Liver (tissue), 9 donors: ENCODE measurements around the gene ARAP1. TPM values are rescaled to one million over a fixed set of nuclear protein-coding genes. Genes with fewer than 3 reads are reported as not detected.

Experiments used
- DNase-seq: peaks from one replicate; pipeline ENCODE4 v3.0.0-alpha.2; 2017; ENCODE audit warnings: low spot score
- H3K27ac ChIP-seq, 2 donors: one replicate each; pipeline ENCODE4 v1.7.0; 2013; ENCODE audit warnings: inconsistent platforms in 2 of 2, low read length in 2 of 2, control low read depth in 1 of 2, low read depth in 1 of 2, mild to moderate bottlenecking in 1 of 2
- H3K27me3 ChIP-seq, 4 donors: one replicate each; pipeline versions ENCODE4 v1.6.1 to v1.7.0; 2013; ENCODE audit warnings: low read length in 3 of 4, inconsistent platforms in 1 of 4, mild to moderate bottlenecking in 1 of 4, moderate library complexity in 1 of 4; ENCODE audit not compliant: control insufficient read depth in 4 of 4, insufficient read depth in 4 of 4
- H3K36me3 ChIP-seq, 4 donors: one replicate each; pipeline versions ENCODE4 v1.6.1 to v1.7.0; 2013; ENCODE audit warnings: low read length in 3 of 4, mild to moderate bottlenecking in 3 of 4, low read depth in 1 of 4, moderate library complexity in 1 of 4; ENCODE audit not compliant: control insufficient read depth in 4 of 4, insufficient read depth in 3 of 4
- H3K4me1 ChIP-seq, 4 donors: one replicate each; pipeline versions ENCODE4 v1.6.1 to v1.7.0; 2013; ENCODE audit warnings: low read length in 3 of 4, mild to moderate bottlenecking in 3 of 4, moderate library complexity in 1 of 4; ENCODE audit not compliant: control insufficient read depth in 4 of 4, insufficient read depth in 4 of 4
- H3K4me3 ChIP-seq, 3 donors: one replicate each; pipeline versions ENCODE4 v1.6.1 to v1.7.0; 2013; ENCODE audit warnings: low read length in 3 of 3, control low read depth in 1 of 3, low read depth in 1 of 3, mild to moderate bottlenecking in 1 of 3
- H3K9ac ChIP-seq, 2 donors: one replicate each; pipeline ENCODE4 v1.7.0; 2013; ENCODE audit warnings: low read length in 2 of 2, mild to moderate bottlenecking in 2 of 2, moderate library complexity in 2 of 2, control low read depth in 1 of 2, low read depth in 1 of 2
- H3K9me3 ChIP-seq, 4 donors: one replicate each; pipeline versions ENCODE4 v1.6.1 to v1.7.0; 2013; ENCODE audit warnings: low read length in 3 of 4; ENCODE audit not compliant: control insufficient read depth in 4 of 4
- ATF3 ChIP-seq: IDR thresholded peaks from 2 replicates; pipeline ENCODE4 v1.6.1; 2016; ENCODE audit warnings: antibody characterized with exemption
- CTCF ChIP-seq: fragments of 150-350 bp; IDR thresholded peaks from 2 replicates; pipeline ENCODE4 v1.5.1; 2017; ENCODE audit warnings: improper control_type of control experiment, low read depth, low read length; ENCODE audit not compliant: missing input control
- EGR1 ChIP-seq, 2 donors: IDR thresholded peaks; 2 replicates each; pipeline ENCODE4 v1.6.1; 2016 to 2018; ENCODE audit warnings: antibody characterized with exemption in 2 of 2, low read depth in 2 of 2
- FOXA1 ChIP-seq: IDR thresholded peaks from 2 replicates; pipeline ENCODE4 v1.6.1; 2016; ENCODE audit warnings: antibody characterized with exemption
- FOXA2 ChIP-seq: IDR thresholded peaks from 2 replicates; pipeline ENCODE4 v1.6.1; 2016; ENCODE audit warnings: antibody characterized with exemption
- GABPA ChIP-seq, 2 donors: IDR thresholded peaks in 1 of 2; conservative IDR thresholded peaks in 1 of 2; 2 replicates each; pipeline ENCODE4 v1.6.1; 2016; ENCODE audit warnings: antibody characterized with exemption in 2 of 2, mild to moderate bottlenecking in 1 of 2, moderate library complexity in 1 of 2
- HNF4A ChIP-seq, 2 donors: conservative IDR thresholded peaks; 2 replicates each; pipeline ENCODE4 v1.6.1; 2016; ENCODE audit warnings: antibody characterized with exemption in 2 of 2, mild to moderate bottlenecking in 2 of 2
- JUND ChIP-seq, 2 donors: IDR thresholded peaks; 2 replicates each; pipeline ENCODE4 v1.6.1; 2016; ENCODE audit warnings: antibody characterized with exemption in 2 of 2
- MAX ChIP-seq: IDR thresholded peaks from 2 replicates; pipeline ENCODE4 v1.6.1; 2016; ENCODE audit warnings: antibody characterized with exemption
- NR2F2 ChIP-seq: IDR thresholded peaks from 2 replicates; pipeline ENCODE4 v1.6.1; 2016; ENCODE audit warnings: antibody characterized with exemption
- RAD21 ChIP-seq, 2 donors: IDR thresholded peaks; 2 replicates each; pipeline ENCODE4 v1.6.1; 2016; ENCODE audit warnings: antibody characterized with exemption in 2 of 2, mild to moderate bottlenecking in 2 of 2
- REST ChIP-seq: IDR thresholded peaks from 2 replicates; pipeline ENCODE4 v1.6.1; 2016; ENCODE audit warnings: antibody characterized with exemption, mild to moderate bottlenecking
- RXRA ChIP-seq, 2 donors: IDR thresholded peaks; 2 replicates each; pipeline ENCODE4 v1.6.1; 2017 to 2018; ENCODE audit warnings: antibody characterized with exemption in 2 of 2, mild to moderate bottlenecking in 1 of 2
- SP1 ChIP-seq: IDR thresholded peaks from 2 replicates; pipeline ENCODE4 v1.6.1; 2018; ENCODE audit warnings: antibody characterized with exemption, mild to moderate bottlenecking
- TAF1 ChIP-seq: conservative IDR thresholded peaks from 2 replicates; pipeline ENCODE4 v1.6.1; 2016; ENCODE audit warnings: antibody characterized with exemption, mild to moderate bottlenecking
- YY1 ChIP-seq: IDR thresholded peaks from 2 replicates; pipeline ENCODE4 v1.6.1; 2016; ENCODE audit warnings: antibody characterized with exemption, mild to moderate bottlenecking
- ZBTB33 ChIP-seq: IDR thresholded peaks from 2 replicates; pipeline ENCODE4 v1.6.1; 2016; ENCODE audit warnings: antibody characterized with exemption
- WGBS: extraction: QIAGEN DNeasy Blood & Tissue Kit; methylation state at CpG from one replicate; pipeline ENCODE4 v1.1.7; 2013; 5-methylcytosine and 5-hydroxymethylcytosine counted together
- polyA plus RNA-seq, 2 donors: library from polyadenylated mRNA; stranded (reverse) in 1 of 2; unstranded in 1 of 2; fragments of 200-250 nt in 1 of 2; fragments of >200 nt in 1 of 2; fragmentation: Nextera tagmentation in 1 of 2; extraction: Ambion mirVana in 1 of 2; gene quantifications; one replicate each; pipeline versions ENCODE4 v1.2.1 to v1.2.3, GENCODE V29; 2013 to 2015
- total RNA-seq, 2 donors: library from RNA; depleted of rRNA; stranded (reverse); fragments of >200 nt; gene quantifications; one replicate each; pipeline ENCODE4 v1.2.3, GENCODE V29; 2014
- donor health status: healthy.
- donor health status: healthy.
- donor health status: healthy.
- donor health status: healthy.
- donor health status: healthy.

The ARAP1 gene
- total and polyA plus RNA-seq, 4 donors: 14.4 to 77.8 (median 43.5) TPM

- TF ChIP-seq CTCF (no peak), FOXA2 (no peak), NR2F2 (no peak)
Observed at GRCh38 chr11:72760539-72761405, 8.6 kb upstream of the ARAP1 start (continued).

GRCh38 chr11:72759468-72759985 lies 7.3 kb upstream of the ARAP1 start:
- Histone ChIP-seq H3K9ac (no peak overlapping the region), H3K4me1 (peaks cover 0 to 26% (median 16%) of the 10 kb centered on the region in 4 donors), H3K4me3 (no peak overlapping the region), H3K27ac (no peak overlapping the region), H3K27me3 (no peaks in the 10 kb centered on the region), H3K36me3 (peaks cover 12 to 30% (median 26%) of the 10 kb centered on the region in 4 donors), H3K9me3 (no peaks in the 10 kb centered on the region)
- TF ChIP-seq RAD21 (IDR thresholded peaks at IDR 0.05) (no peak), FOXA1 (no peak), MAX (no peak), SP1 (no peak), GABPA (IDR thresholded peaks at IDR 0.05 in 1 of 2, conservative IDR thresholded peaks at IDR 0.05 in 1 of 2) (no peak), YY1 (no peak), EGR1 (IDR thresholded peaks at IDR 0.05; ENCODE audit: low read depth in 2 of 2) (no peak), RXRA (IDR thresholded peaks at IDR 0.05) (no peak), JUND (IDR thresholded peaks at IDR 0.05) (no peak), REST (no peak), FOXA2 (no peak), HNF4A (conservative IDR thresholded peaks at IDR 0.05) (no peak), TAF1 (no peak), NR2F2 (no peak), ATF3 (no peak), ZBTB33 (no peak)
- DNase-seq: no peak
- WGBS: 88% methylated on average over 8 of the region's 8 CpGs
